Stomach (tissue), 9 donors: ENCODE data around the gene MTHFSD. TPM values are rescaled to one million over a fixed set of nuclear protein-coding genes. Genes with fewer than 3 reads are reported as not detected.
A peak's percentile ranks its signal among the peaks of the same experiment; 100 is the strongest.

Source experiments
- DNase-seq, 2 donors: peaks; one replicate each; pipeline versions ENCODE4 v3.0.0 to v3.0.0-alpha.2; 2013 to 2019
- H3K27ac ChIP-seq, 5 donors: fragments of 200-600 bp in 4 of 5; sonication (generic) in 4 of 5; one replicate each; pipeline ENCODE4 v1.5.1; 2013 to 2019; ENCODE audit warnings: mild to moderate bottlenecking in 1 of 5, moderate library complexity in 1 of 5
- H3K27me3 ChIP-seq, 3 donors: fragments of 200-600 bp; sonication (generic); one replicate each; pipeline ENCODE4 v1.5.1; 2017 to 2019; ENCODE audit warnings: mixed run types in 1 of 3
- H3K36me3 ChIP-seq, 4 donors: fragments of 200-600 bp; sonication (generic); 1 replicate in 3 of 4; 2 replicates in 1 of 4; pipeline ENCODE4 v1.5.1; 2016 to 2019
- H3K4me1 ChIP-seq, 4 donors: fragments of 200-600 bp; sonication (generic); one replicate each; pipeline ENCODE4 v1.5.1; 2016 to 2019
- H3K4me3 ChIP-seq, 4 donors: fragments of 200-600 bp; sonication (generic) in 3 of 4; one replicate each; pipeline ENCODE4 v1.5.1; 2016 to 2019; ENCODE audit warnings: mild to moderate bottlenecking in 1 of 4
- H3K9me3 ChIP-seq, 4 donors: fragments of 200-600 bp; sonication (generic); one replicate each; pipeline ENCODE4 v1.5.1; 2016 to 2019
- EP300 ChIP-seq: sonication (generic); formaldehyde crosslinking; IDR thresholded peaks from one replicate; pipeline ENCODE4 v1.6.1; 2017; ENCODE audit warnings: antibody characterized with exemption
- POLR2A ChIP-seq, 4 donors: fragments of 450-650 bp; IDR thresholded peaks; one replicate each; pipeline ENCODE4 v1.6.1; 2016; ENCODE audit warnings: antibody characterized with exemption in 4 of 4, control low read depth in 2 of 4, mild to moderate bottlenecking in 1 of 4, moderate library complexity in 1 of 4
- POLR2AphosphoS5 ChIP-seq, 3 donors: sonication (generic); formaldehyde crosslinking; IDR thresholded peaks; one replicate each; pipeline ENCODE4 v1.6.1; 2016; ENCODE audit warnings: antibody characterized with exemption in 3 of 3
- WGBS, 5 donors: extraction: QIAGEN DNeasy Blood & Tissue Kit in 3 of 5; methylation state at CpG; one replicate each; pipeline versions ENCODE4 v1.1.5 to v1.1.7; 2013 to 2018; 5-methylcytosine and 5-hydroxymethylcytosine counted together
- intact Hi-C: fragments of 100-400 bp; cut with DNase I; formaldehyde crosslinking; loops from one replicate; pipeline ENCODE4 v1.15.1; 2023; ENCODE audit warnings: low total_unique reads
- polyA plus RNA-seq, 3 donors: library from polyadenylated mRNA; stranded (reverse); fragments of 200-250 nt; gene quantifications; one replicate each; pipeline ENCODE4 v1.2.3, GENCODE V29; 2013
- total RNA-seq, 5 donors: library from RNA; depleted of rRNA; stranded (reverse); fragments of >200 nt; gene quantifications; one replicate each; pipeline versions ENCODE4 v1.1.0 to v1.2.3, GENCODE V29; 2014 to 2016
- TF ChIP-seq, protein P1 (sequence below), 7 experiments: fragments of 450-650 bp in 4 of 7; fragments of 200-600 bp in 3 of 7; sonication (generic) in 3 of 7; IDR thresholded peaks; one replicate each; pipeline ENCODE4 v1.5.1; 2016 to 2019; ENCODE audit warnings: antibody characterized with exemption in 7 of 7, control low read depth in 2 of 7, mild to moderate bottlenecking in 1 of 7
- donor health status: healthy with polysubstance abuse.
- donor health status: Bipolar disorder and iron deficiency.
- donor health status: healthy.

Gene MTHFSD
- total and polyA plus RNA-seq, 8 donors: 3.5 to 23.1 (median 7.7) TPM

DNA sequence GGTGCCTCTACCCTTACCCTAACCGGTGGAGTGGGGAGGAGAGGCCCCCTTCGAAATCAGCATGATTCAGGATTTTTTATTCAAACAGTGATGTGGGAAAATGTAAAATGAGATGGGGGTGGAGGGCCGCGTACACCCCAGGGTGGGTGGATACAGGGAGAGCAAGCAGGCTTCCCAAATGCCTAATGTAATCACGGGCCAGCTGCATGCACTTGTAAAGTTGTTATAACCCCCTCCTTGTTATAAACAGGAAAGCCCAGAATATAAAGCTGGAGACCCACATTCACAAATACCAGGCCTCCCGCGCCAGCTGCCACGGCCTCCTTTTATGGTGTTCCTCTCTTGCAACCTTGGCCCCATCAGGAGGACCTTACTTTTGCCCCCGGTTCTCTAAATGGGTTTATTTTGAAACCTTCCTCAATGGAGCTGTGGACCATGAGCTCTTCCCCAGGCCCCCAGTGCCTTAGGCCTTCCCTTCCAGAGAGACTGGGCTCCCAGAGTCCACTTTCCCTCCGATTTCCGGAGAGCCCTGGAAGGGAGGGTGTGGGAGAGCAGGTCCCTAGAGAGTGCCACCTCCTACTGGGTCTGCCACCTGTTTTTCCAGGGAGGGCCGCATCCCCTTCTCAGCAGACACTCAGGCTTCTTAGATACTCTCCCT, 22.4 kb upstream of the MTHFSD start:
- Histone ChIP-seq H3K4me3 (no peak overlapping the region), H3K27me3 (peaks cover 20 to 94% (median 73%) of the 10 kb centered on the region in 3 donors), H3K27ac (peak overlapping the region; percentile 61 to 75 (median 68)), H3K36me3 (no peaks in the 10 kb centered on the region), H3K4me1 (peaks cover 9 to 37% (median 28%) of the 10 kb centered on the region in 4 donors), H3K9me3 (no peaks in the 10 kb centered on the region)
- intact Hi-C loops: no loop called here
- TF ChIP-seq, protein P1, sequence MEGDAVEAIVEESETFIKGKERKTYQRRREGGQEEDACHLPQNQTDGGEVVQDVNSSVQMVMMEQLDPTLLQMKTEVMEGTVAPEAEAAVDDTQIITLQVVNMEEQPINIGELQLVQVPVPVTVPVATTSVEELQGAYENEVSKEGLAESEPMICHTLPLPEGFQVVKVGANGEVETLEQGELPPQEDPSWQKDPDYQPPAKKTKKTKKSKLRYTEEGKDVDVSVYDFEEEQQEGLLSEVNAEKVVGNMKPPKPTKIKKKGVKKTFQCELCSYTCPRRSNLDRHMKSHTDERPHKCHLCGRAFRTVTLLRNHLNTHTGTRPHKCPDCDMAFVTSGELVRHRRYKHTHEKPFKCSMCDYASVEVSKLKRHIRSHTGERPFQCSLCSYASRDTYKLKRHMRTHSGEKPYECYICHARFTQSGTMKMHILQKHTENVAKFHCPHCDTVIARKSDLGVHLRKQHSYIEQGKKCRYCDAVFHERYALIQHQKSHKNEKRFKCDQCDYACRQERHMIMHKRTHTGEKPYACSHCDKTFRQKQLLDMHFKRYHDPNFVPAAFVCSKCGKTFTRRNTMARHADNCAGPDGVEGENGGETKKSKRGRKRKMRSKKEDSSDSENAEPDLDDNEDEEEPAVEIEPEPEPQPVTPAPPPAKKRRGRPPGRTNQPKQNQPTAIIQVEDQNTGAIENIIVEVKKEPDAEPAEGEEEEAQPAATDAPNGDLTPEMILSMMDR (IDR thresholded peaks at IDR 0.05): no peak
- no peak for TF ChIP-seq EP300
- TF ChIP-seq POLR2AphosphoS5 (IDR thresholded peaks at IDR 0.05): no peak
- no peak for TF ChIP-seq POLR2A (IDR thresholded peaks at IDR 0.05)
- WGBS, 5 donors: 24 to 41% (median 34%) methylated on average over 12 of the region's 12 CpGs
- DNase-seq: peak in 1 of 2 donors; percentile 45

DNA sequence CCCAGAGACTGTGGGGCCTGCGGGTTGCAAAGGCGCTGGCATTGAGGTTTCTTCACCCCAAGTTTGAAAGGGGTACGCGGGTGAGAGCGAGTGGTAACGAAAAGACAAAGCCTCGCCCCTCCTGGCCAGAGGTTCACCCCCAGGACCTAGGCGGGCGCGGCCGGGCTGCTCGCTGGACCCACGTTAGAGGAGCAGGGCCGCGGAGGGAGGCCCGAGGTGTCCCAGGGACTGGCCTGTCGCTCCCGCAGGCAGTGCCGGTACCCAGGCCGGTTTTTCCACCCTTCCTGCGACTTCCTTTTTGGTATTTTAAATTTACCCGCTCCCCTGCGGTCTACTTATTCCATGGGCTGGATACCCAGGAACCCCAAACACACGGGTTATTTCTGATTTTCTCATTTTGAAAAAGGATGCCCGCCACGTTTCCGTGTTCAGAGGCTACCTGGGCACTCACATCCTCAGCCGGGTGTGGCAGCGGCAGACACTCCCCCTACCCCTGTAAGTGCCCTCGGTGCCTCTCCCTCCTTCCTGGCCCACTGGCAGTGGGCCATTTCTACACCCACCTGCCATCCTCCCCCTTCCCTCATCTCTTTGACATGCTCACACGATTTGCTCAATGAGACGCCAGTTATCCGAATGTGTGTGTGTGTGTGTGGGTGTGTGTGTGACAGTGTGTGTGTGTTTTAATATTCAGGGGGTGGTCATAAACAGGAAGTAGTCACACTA, 21.7 kb upstream of the MTHFSD start:
- Histone ChIP-seq H3K27me3 (peaks cover 25 to 100% (median 80%) of the 10 kb centered on the region in 3 donors), H3K4me3 (peak overlapping the region; percentile 31 to 44 (median 36)), H3K36me3 (no peaks in the 10 kb centered on the region), H3K9me3 (no peaks in the 10 kb centered on the region), H3K27ac (peak overlapping the region; percentile 47 to 75 (median 68)), H3K4me1 (peaks cover 9 to 37% (median 28%) of the 10 kb centered on the region in 4 donors)
- TF ChIP-seq, protein P1 (IDR thresholded peaks at IDR 0.05): no peak
- TF ChIP-seq POLR2AphosphoS5 (IDR thresholded peaks at IDR 0.05) (no peak), POLR2A (IDR thresholded peaks at IDR 0.05) (no peak), EP300 (no peak)
- intact Hi-C loops: no loop called here
- DNase-seq: peak in 1 of 2 donors; percentile 37
- WGBS, 5 donors: 8 to 19% (median 14%) methylated on average over 29 to 33 of the region's 33 CpGs

DNA sequence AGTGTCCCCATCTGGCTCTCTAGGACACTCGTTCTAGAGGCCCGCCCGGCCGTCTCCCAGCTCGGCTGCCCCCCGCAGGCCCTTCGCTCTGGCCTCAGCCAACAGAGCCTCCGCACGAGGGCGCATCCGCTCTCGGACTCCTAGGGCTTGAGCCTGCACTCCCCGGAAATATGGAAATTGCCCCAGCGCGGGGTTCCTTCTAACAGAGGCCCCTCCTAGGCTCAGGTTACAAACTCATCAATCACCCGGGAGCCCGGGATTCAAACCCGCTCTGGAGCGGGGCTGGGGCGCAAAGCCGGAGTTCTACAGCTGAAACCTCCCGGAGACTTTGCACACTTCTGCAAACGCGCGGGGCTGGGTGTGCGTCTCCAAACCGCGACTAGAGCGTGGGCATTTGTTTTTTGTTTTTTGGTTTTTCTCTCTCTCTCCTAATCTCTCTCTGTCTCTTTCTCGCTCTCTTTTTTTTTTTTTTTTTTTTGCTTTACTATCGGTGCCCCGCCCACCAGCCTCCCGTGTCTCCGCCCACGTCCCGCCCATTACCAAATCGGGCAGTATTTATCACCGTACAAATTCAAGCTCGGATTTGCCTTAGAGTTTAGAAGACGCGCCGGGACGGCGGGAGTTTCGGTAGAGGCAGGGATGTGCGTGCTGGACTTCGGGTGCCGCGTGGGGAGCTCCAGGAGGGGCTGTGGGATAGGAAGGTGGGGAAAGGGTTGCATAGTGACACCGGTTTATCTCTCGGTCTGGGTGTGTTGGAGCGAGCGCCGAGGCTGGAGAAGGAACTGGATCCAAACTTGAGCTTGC, 20.9 kb upstream of the MTHFSD start:
- Histone ChIP-seq H3K36me3 (no peaks in the 10 kb centered on the region), H3K4me3 (peak overlapping the region; percentile 31 to 44 (median 36)), H3K27ac (peak overlapping the region; percentile 47 to 75 (median 68)), H3K27me3 (peaks cover 25 to 100% (median 88%) of the 10 kb centered on the region in 3 donors), H3K9me3 (no peaks in the 10 kb centered on the region), H3K4me1 (peaks cover 9 to 37% (median 28%) of the 10 kb centered on the region in 4 donors)
- intact Hi-C loops: no loop called here
- TF ChIP-seq EP300 (no peak), POLR2AphosphoS5 (IDR thresholded peaks at IDR 0.05) (peak in 2 of 3 donors; percentile 36 to 69)
- TF ChIP-seq, protein P1 (IDR thresholded peaks at IDR 0.05): peak in 3 of 7 experiments; percentile 22 to 36 (median 28)
- DNase-seq: peak; percentile 55 to 90
- WGBS, 5 donors: 2% methylated on average over 48 to 54 of the region's 54 CpGs
